GM19023 (cell line): ENCODE data around the gene KRTAP24-1.

Experiments used
- ATAC-seq: cut with Tn5 transposase; IDR thresholded peaks from one replicate; pipeline ENCODE4 v1.9.1; 2021; ENCODE audit warnings: mild to moderate bottlenecking, moderate library complexity; ENCODE audit not compliant: unreplicated experiment

Gene KRTAP24-1

GRCh38 chr21:30282850-30283249, at the start of gene KRTAP24-1:
TSS of gene KRTAP24-1 (minus strand) at chr21:30282950. CDS start at chr21:30282932, 18 bp downstream.
- ATAC-seq, result no peak

GRCh38 chr21:30329203-30329875, 46.6 kb upstream of the KRTAP24-1 start:
- ATAC-seq, result no peak

- no peak for ATAC-seq
Observed at GRCh38 chr21:30326390-30326789, 43.6 kb upstream of the KRTAP24-1 start.

GRCh38 chr21:30320215-30320614, 37.5 kb upstream of the KRTAP24-1 start, which contains the start of gene KRTAP26-1:
TSS of gene KRTAP26-1 (minus strand) at chr21:30320315. CDS start at chr21:30320035, 280 bp downstream.
- ATAC-seq, result no peak

GRCh38 chr21:30315701-30316100, 33.0 kb upstream of the KRTAP24-1 start:
- no peak for ATAC-seq

GRCh38 chr21:30306884-30307283, 24.1 kb upstream of the KRTAP24-1 start:
- no peak for ATAC-seq

GRCh38 chr21:30305136-30305535, 22.4 kb upstream of the KRTAP24-1 start:
- no peak for ATAC-seq

GRCh38 chr21:30289215-30289614, 6.5 kb upstream of the KRTAP24-1 start, which contains the start of gene KRTAP25-1:
TSS of gene KRTAP25-1 (minus strand) at chr21:30289514. CDS start at chr21:30289490, 24 bp downstream.
- no peak for ATAC-seq

- no peak for ATAC-seq
Observed at GRCh38 chr21:30271611-30272010, 11.1 kb downstream of the KRTAP24-1 start.

GRCh38 chr21:30271156-30271555, 11.6 kb downstream of the KRTAP24-1 start:
- no peak for ATAC-seq

- ATAC-seq, result no peak
Observed at GRCh38 chr21:30269803-30270530, 12.8 kb downstream of the KRTAP24-1 start.

GRCh38 chr21:30268608-30269197, 14.0 kb downstream of the KRTAP24-1 start:
- ATAC-seq, result no peak

- no peak for ATAC-seq
Observed at GRCh38 chr21:30257773-30258172, 25.0 kb downstream of the KRTAP24-1 start.

- no peak for ATAC-seq
Observed at GRCh38 chr21:30256100-30256499, 26.6 kb downstream of the KRTAP24-1 start.

GRCh38 chr21:30255679-30256078, 27.1 kb downstream of the KRTAP24-1 start:
- no peak for ATAC-seq

GRCh38 chr21:30251781-30252180, 31.0 kb downstream of the KRTAP24-1 start:
- no peak for ATAC-seq

- no peak for ATAC-seq
Observed at GRCh38 chr21:30249936-30250335, 32.8 kb downstream of the KRTAP24-1 start.

- ATAC-seq, result no peak
Observed at GRCh38 chr21:30248844-30249243, 33.9 kb downstream of the KRTAP24-1 start.

GRCh38 chr21:30245061-30245460, 37.7 kb downstream of the KRTAP24-1 start:
- ATAC-seq, result no peak

GRCh38 chr21:30243691-30244090, 39.1 kb downstream of the KRTAP24-1 start:
- ATAC-seq, result no peak

GRCh38 chr21:30240661-30241060, 42.1 kb downstream of the KRTAP24-1 start:
- no peak for ATAC-seq

GRCh38 chr21:30238168-30238567, 44.6 kb downstream of the KRTAP24-1 start:
- ATAC-seq, result no peak
